GM06990 (cell line): Measurements from ENCODE around the gene ECHDC3.

Experiments used
- DNase-seq: peaks from one replicate; pipeline ENCODE4 v3.0.0-alpha.2; 2011; ENCODE audit not compliant: insufficient read length; ENCODE audit errors: extremely low read depth
- H3K27me3 ChIP-seq: replicated peaks from 2 replicates; pipeline ENCODE4 v1.6.0; 2011; ENCODE audit warnings: low read length; ENCODE audit not compliant: control insufficient read depth, insufficient read depth
- H3K36me3 ChIP-seq: 2 replicates; pipeline ENCODE4 v1.5.1; 2011; ENCODE audit warnings: low read length; ENCODE audit not compliant: control insufficient read depth, insufficient read depth
- H3K4me3 ChIP-seq: replicated peaks from 2 replicates; pipeline ENCODE4 v1.5.1; 2011; ENCODE audit warnings: low read depth, mild to moderate bottlenecking, control low read depth, low read length
- CTCF ChIP-seq: IDR thresholded peaks from 2 replicates; pipeline ENCODE4 v1.5.1; 2011; ENCODE audit warnings: low read length, control low read depth, mild to moderate bottlenecking, inconsistent platforms; ENCODE audit not compliant: insufficient read depth, poor library complexity, severe bottlenecking

Gene ECHDC3

GRCh38 chr10:11789956-11790355 is 47.8 kb downstream of the ECHDC3 start:
- TF ChIP-seq CTCF: no peak
- no peaks in the 10 kb centered on the region; the same call in 1 of the 2 replicates for H3K27me3 ChIP-seq
- no peak overlapping the region for H3K4me3 ChIP-seq
- no peak for DNase-seq
- H3K36me3 ChIP-seq: no peaks in the 10 kb centered on the region

- no peak for TF ChIP-seq CTCF
- H3K4me3 ChIP-seq: no peak overlapping the region
- H3K36me3 ChIP-seq: no peaks in the 10 kb centered on the region
- DNase-seq: no peak
- no peaks in the 10 kb centered on the region for H3K27me3 ChIP-seq
These were observed 51.7 kb downstream of the ECHDC3 start for GRCh38 chr10:11793762-11794479.

GRCh38 chr10:11794566-11794965 is 52.4 kb downstream of the ECHDC3 start:
- no peak for TF ChIP-seq CTCF
- DNase-seq: no peak
- Histone ChIP-seq H3K4me3 (no peak overlapping the region), H3K36me3 (no peaks in the 10 kb centered on the region), H3K27me3 (no peaks in the 10 kb centered on the region)

DNA sequence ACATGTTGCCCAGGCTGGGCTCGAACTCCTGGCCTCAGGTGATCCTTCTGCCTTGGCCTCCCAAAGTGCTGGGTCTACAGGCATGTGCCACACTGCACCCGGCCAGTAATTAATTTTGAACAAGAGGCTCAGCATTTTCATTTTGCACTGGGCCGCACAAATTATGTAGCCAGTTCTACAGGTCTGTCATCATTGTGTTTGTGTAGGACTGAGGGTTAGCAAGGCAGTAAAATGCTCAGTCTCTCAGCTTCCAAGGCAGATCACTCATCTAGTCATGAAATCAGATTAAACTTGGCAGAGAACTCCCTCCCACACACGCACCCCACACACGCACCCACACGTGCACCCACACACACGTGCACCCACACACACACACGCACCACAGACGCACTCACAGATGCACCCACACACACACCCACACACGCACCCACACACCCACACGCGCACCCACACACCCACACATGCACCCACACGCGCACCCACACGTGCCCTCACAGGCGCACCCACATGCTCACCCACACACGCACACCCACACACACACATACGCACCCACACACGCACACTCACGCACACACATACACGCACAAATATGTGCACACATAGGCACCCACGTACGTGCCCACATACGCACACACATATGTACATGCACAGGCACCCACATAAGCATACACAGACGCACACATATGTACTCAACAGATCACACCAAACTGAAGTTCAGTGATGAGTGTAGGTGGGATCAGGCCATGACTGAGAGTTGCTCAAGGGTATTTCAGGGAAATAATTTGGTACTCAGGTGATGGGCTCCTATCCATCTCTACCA is 53.1 kb downstream of the ECHDC3 start:
- Histone ChIP-seq H3K4me3 (no peak overlapping the region), H3K36me3 (no peaks in the 10 kb centered on the region), H3K27me3 (no peaks in the 10 kb centered on the region)
- no peak for TF ChIP-seq CTCF
- no peak for DNase-seq

DNA sequence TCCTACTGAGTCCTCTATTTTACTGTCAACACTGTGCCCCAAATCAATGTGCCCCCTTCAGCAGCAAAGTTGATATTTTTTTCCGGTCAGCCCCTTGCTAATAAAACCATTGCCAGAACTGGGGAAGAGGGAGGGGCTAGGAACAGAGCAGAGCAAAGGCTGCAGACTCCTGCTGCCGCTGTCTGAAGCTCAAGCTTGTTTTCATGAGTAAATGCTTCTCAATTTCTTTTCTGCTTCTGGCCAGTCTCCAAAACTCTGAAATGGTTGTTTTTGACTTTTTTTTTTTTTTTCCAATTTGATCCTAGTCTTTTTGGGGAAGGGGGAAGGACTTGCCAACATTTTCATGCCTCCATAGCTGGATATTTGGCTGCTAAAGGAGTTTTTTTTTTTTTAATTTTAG is 54.3 kb downstream of the ECHDC3 start:
- no peak for DNase-seq
- H3K36me3 ChIP-seq: no peaks in the 10 kb centered on the region
- H3K27me3 ChIP-seq: no peaks in the 10 kb centered on the region
- no peak overlapping the region for H3K4me3 ChIP-seq
- TF ChIP-seq CTCF: no peak
